ENCODE results near the gene COQ8A. TPM values are rescaled to one million over a fixed set of nuclear protein-coding genes. Genes with fewer than 3 reads are reported as not detected.

The COQ8A gene
- total RNA-seq, 1 experiment from 2014 or later, result 39.4 TPM

DNA sequence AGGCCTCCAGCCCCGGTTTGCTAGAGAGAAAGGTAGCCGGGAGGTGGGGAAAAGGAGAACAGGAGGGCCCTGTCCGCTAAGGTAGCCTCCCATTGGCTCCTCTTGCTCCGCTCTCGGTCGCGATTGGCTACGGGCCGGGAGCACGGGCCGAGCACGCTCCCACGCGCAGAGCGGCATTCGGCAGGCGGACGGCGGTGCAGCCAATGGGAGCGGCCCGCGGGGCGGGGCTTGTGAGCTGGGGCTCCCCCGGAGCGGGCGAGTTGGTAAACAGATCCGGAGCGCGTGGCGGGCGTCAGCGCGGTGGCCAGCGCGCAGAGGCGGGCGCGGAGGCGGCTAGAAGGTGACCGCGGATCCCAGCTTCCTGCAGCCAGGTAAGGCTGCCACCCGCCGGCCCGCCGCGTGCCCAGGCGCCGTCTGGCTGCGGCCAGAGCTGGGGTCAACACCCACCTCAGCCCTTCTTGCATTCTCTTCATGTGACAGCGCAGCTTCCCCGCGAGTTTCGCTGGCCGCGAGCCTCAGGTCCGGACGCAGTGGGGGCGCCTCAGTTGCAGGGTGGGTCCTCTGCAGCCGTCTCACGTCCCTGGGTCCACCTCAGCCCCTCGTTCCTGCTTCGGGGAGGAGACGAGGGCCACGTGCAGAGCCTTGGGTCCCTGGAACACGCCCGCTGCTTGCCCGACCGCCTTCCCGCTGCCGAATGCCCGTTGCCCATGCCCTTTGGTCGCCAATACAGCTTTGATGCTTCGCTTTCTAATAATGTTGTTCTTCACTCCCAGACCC lies at the start of gene COQ8A (continued):
- 0 out of 2 replicates have a peak, but pooled peaks have one; percentile 8 for TF ChIP-seq NR1H2 (CRISPR knock-in tag; IDR thresholded peaks at IDR 0.05)
- TF ChIP-seq ZNF396 (CRISPR knock-in tag; IDR thresholded peaks at IDR 0.05; ENCODE audit: borderline replicate concordance), result no peak
- peak; percentile 78; the same call in 1 of the 2 replicates for TF ChIP-seq TP53 (CRISPR knock-in tag; IDR thresholded peaks at IDR 0.05)

DNA sequence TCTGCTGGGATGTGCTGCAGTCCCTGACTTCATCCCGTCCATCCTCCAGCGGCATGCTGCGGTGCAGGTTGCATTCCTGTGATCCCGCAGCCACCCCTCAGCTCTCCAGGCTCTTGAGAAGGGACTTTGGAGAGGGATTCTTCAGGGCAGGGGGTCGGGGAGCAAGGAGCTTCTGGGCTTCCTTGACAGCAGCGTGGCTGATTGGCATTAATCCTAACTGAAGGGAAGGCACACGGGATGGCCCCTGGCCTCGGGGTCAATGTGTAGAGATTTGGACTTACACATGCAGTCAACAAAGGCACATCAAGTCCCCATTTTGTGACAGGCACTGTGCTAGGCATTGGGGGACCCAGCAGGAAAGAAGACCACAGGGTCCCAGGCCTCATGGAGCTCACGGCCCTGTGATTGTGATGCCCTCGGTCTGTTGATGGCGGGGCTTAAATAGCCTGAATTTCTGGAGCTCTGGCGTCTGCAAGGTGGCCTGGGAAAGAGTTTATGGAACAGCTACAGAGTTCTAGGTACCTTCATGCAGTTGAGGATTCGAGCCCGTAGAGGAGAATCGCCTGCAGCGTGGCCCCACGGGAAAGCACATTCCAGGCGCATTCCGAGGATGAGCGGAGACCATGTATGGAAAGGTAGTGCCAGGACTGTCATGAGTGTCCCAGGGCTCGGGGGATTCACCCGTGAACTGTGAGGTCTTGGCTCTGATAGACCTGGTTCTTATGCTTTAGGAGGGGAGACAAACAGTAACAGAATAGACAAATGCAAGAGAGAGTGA lies 49.6 kb upstream of the COQ8A start:
- ChIA-PET CTCF (no interaction called here), POLR2A (interaction anchor here (0.6 kb wide), 1 partner anchor 544 kb away, joined by 6 read pairs; no protein-coding TSS in a partner anchor)
- DNase-seq (ENCODE audit: low spot score) (no peak), ATAC-seq (no peak)
- Mint-ChIP-seq H3K27me3 (ENCODE audit: low read depth) (no peaks in the 10 kb centered on the region), H3K27ac (peak overlapping the region; percentile 81; the same call in 1 of the 2 replicates), H3K4me3 (no peak overlapping the region), H3K36me3 (peaks cover 36% of the 10 kb centered on the region), H3K9me3 (no peaks in the 10 kb centered on the region), H3K4me1 (no peaks in the 10 kb centered on the region)
- TF ChIP-seq RELA (CRISPR knock-in tag; IDR thresholded peaks at IDR 0.05; ENCODE audit: borderline replicate concordance) (no peak), ZNF138 (CRISPR knock-in tag; conservative IDR thresholded peaks at IDR 0.05) (no peak), TP53 (CRISPR knock-in tag; IDR thresholded peaks at IDR 0.05) (no peak), ZNF263 (CRISPR knock-in tag; IDR thresholded peaks at IDR 0.05; ENCODE audit: low read depth) (no peak), ETV6 (CRISPR knock-in tag; IDR thresholded peaks at IDR 0.05) (no peak), ZBTB21 (CRISPR knock-in tag; IDR thresholded peaks at IDR 0.05; ENCODE audit: borderline replicate concordance) (no peak), ZNF396 (CRISPR knock-in tag; IDR thresholded peaks at IDR 0.05; ENCODE audit: borderline replicate concordance) (no peak), NR1H2 (CRISPR knock-in tag; IDR thresholded peaks at IDR 0.05) (no peak), ERG (CRISPR knock-in tag; IDR thresholded peaks at IDR 0.05) (no peak)
- TF ChIP-seq, protein P1, sequence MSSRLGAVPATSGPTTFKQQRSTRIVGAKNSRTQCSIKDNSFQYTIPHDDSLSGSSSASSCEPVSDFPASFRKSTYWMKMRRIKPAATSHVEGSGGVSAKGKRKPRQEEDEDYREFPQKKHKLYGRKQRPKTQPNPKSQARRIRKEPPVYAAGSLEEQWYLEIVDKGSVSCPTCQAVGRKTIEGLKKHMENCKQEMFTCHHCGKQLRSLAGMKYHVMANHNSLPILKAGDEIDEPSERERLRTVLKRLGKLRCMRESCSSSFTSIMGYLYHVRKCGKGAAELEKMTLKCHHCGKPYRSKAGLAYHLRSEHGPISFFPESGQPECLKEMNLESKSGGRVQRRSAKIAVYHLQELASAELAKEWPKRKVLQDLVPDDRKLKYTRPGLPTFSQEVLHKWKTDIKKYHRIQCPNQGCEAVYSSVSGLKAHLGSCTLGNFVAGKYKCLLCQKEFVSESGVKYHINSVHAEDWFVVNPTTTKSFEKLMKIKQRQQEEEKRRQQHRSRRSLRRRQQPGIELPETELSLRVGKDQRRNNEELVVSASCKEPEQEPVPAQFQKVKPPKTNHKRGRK (CRISPR knock-in tag; IDR thresholded peaks at IDR 0.05; ENCODE audit: borderline replicate concordance), result no peak
- TF ChIP-seq, protein P2, sequence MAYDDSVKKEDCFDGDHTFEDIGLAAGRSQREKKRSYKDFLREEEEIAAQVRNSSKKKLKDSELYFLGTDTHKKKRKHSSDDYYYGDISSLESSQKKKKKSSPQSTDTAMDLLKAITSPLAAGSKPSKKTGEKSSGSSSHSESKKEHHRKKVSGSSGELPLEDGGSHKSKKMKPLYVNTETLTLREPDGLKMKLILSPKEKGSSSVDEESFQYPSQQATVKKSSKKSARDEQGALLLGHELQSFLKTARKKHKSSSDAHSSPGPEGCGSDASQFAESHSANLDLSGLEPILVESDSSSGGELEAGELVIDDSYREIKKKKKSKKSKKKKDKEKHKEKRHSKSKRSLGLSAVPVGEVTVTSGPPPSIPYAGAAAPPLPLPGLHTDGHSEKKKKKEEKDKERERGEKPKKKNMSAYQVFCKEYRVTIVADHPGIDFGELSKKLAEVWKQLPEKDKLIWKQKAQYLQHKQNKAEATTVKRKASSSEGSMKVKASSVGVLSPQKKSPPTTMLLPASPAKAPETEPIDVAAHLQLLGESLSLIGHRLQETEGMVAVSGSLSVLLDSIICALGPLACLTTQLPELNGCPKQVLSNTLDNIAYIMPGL (CRISPR knock-in tag; IDR thresholded peaks at IDR 0.05), result no peak

- CTCF ChIA-PET, result no interaction called here
- Mint-ChIP-seq H3K27me3 (ENCODE audit: low read depth) (no peaks in the 10 kb centered on the region), H3K9me3 (no peaks in the 10 kb centered on the region), H3K36me3 (peaks cover 33% of the 10 kb centered on the region), H3K4me1 (no peaks in the 10 kb centered on the region), H3K4me3 (no peak overlapping the region), H3K27ac (no peak overlapping the region)
- ATAC-seq (no peak), DNase-seq (ENCODE audit: low spot score) (no peak)
- POLR2A ChIA-PET, result interaction anchor here (0.6 kb wide), 1 partner anchor 766 kb away, joined by 3 read pairs; no protein-coding TSS in a partner anchor
- TF ChIP-seq, protein P3, sequence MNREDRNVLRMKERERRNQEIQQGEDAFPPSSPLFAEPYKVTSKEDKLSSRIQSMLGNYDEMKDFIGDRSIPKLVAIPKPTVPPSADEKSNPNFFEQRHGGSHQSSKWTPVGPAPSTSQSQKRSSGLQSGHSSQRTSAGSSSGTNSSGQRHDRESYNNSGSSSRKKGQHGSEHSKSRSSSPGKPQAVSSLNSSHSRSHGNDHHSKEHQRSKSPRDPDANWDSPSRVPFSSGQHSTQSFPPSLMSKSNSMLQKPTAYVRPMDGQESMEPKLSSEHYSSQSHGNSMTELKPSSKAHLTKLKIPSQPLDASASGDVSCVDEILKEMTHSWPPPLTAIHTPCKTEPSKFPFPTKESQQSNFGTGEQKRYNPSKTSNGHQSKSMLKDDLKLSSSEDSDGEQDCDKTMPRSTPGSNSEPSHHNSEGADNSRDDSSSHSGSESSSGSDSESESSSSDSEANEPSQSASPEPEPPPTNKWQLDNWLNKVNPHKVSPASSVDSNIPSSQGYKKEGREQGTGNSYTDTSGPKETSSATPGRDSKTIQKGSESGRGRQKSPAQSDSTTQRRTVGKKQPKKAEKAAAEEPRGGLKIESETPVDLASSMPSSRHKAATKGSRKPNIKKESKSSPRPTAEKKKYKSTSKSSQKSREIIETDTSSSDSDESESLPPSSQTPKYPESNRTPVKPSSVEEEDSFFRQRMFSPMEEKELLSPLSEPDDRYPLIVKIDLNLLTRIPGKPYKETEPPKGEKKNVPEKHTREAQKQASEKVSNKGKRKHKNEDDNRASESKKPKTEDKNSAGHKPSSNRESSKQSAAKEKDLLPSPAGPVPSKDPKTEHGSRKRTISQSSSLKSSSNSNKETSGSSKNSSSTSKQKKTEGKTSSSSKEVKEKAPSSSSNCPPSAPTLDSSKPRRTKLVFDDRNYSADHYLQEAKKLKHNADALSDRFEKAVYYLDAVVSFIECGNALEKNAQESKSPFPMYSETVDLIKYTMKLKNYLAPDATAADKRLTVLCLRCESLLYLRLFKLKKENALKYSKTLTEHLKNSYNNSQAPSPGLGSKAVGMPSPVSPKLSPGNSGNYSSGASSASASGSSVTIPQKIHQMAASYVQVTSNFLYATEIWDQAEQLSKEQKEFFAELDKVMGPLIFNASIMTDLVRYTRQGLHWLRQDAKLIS (CRISPR knock-in tag; IDR thresholded peaks at IDR 0.05; ENCODE audit: borderline replicate concordance), result no peak
- TF ChIP-seq CREB1 (CRISPR knock-in tag; IDR thresholded peaks at IDR 0.05), result no peak
- TF ChIP-seq ATF6 (CRISPR knock-in tag; IDR thresholded peaks at IDR 0.05), result no peak
These were observed 48.7 kb upstream of the COQ8A start for GRCh38 chr1:226891346-226891745.

Measured in WTC11 (cell line).